ENCODE results near the gene ABHD2. TPM values are rescaled to one million over a fixed set of nuclear protein-coding genes. Genes with fewer than 3 reads are reported as not detected.

Gene ABHD2
- total and polyA plus RNA-seq, 9 of the 15 experiments (the other 6 are each of a cell fraction or from before 2014, with no cell fraction given): 16.9 to 99.8 (median 47.5) TPM

DNA sequence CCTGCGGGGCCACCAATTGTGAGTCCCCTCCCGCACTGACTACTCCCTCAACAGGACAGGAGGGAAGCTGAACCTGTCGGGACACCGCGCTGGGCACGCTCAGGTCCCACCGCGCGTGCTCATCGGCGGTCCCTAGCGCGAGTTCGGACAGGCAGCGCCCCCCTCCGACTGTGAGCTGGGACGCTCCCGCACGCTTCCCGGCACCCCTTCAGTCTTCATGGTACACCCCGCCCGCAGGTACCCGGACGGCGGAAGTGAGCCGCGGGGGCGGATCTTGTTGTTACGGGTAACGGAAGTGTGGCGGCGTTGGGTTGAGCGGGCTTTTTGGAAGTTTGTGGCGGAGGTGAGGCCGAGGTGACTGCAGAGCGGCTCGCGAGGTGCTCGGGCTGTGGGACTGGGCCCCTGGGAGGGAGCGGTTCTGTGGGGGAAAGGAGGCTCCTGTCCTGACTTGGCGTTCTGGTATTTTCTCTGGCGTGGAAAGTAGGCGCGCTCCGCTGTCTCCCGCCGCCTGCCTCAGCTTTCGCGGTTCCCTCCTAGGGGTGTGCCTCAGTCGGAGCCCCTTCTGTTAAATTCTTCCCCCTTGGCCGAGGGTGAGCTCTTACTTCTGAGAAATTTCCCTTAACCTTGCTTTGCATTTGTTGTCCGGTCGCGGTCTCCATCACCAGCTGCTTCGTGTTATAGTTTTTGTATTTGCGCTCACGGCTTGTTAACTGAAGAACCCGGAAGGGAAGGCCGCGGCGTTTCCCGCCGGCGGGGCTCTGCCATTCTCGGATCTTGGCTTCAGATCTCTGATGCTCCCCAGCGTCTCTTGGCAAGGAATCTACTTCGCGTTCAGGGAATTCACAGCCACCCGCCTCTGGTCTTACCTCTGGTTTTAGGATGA, 155.7 kb downstream of the ABHD2 start, which contains the start of gene FANCI:
Gene FANCI (plus strand): TSS at position 289 of the 883 bp plus-strand sequence. CDS start 3,669 bp downstream, outside the sequence.
- Histone ChIP-seq H3K9me3 (replicated peaks; ENCODE audit: control insufficient read depth, insufficient read depth, low read depth, low read length) (no peaks in the 10 kb centered on the region; the same call in 1 of the 2 replicates), H3K4me1 (replicated peaks in 1 of 2; ENCODE audit: control insufficient read depth in 2 of 2, insufficient read depth in 2 of 2, low read length in 2 of 2) (peaks cover 14 to 15% of the 10 kb centered on the region in 2 experiments; a peak in 4 of 5 replicates), H3K27ac (ENCODE audit: extremely low read depth, low read depth, low read length) (peak within 1 kb of the TSS; percentile 76), H4K20me1 (replicated peaks; ENCODE audit: control insufficient read depth, insufficient read depth, low read length) (0 out of 2 replicates have a peak, but pooled peaks cover 10% of the 10 kb centered on the region), H3K9me1 (ENCODE audit: control insufficient read depth, insufficient read depth, low read length) (peaks cover 4% of the 10 kb centered on the region), H3K79me2 (ENCODE audit: control insufficient read depth, insufficient read depth, low read length) (peaks cover 48% of the 10 kb centered on the region), H3K27me3 (ENCODE audit: control insufficient read depth in 2 of 2, insufficient read depth in 2 of 2, low read length in 2 of 2) (no peaks in the 10 kb centered on the region), H2AFZ (ENCODE audit: low read depth, low read length) (peak within 1 kb of the TSS; percentile 97), H3K4me3 (peak within 1 kb of the TSS; percentile 56), H3K9ac (ENCODE audit: insufficient read depth in 1 of 2, low read depth in 2 of 2, low read length in 2 of 2) (peak within 1 kb of the TSS; percentile 85 to 98), H3K4me2 (ENCODE audit: insufficient read depth, low read length) (peak within 1 kb of the TSS; percentile 88), H3K36me3 (ENCODE audit: control insufficient read depth, insufficient read depth, low read length) (peaks cover 33% of the 10 kb centered on the region)
- FAIRE-seq: peak; percentile 88
- BruUV-seq (replicated peaks): TSS peak; percentile 62
- in situ Hi-C loops (cut with MboI): no loop called here
- DNase-seq (ENCODE audit: extremely low read depth in 1 of 4, low spot score in 3 of 4): peak; percentile 96 to 98 (median 96)
- POLR2A ChIA-PET: interaction anchor here (0.7 to 1.4 kb wide), 6 partner anchors 9 to 38 kb away, joined by 3 to 12 read pairs (median 4); no protein-coding TSS in a partner anchor
- CTCF ChIA-PET (ENCODE audit: low intra/inter-chr PET ratio): interaction anchor here (1.3 kb wide), 1 partner anchor 37 kb away, joined by 8 read pairs; no protein-coding TSS in a partner anchor
- under 1% methylated on average over 63 of the region's 69 CpGs for WGBS (ENCODE audit: insufficient coverage, low coverage, missing lambda C conversion rate)
- peak; percentile 96 for ATAC-seq
- intact Hi-C loops (cut with micrococcal nuclease): loop anchor here (1.0 kb wide), 1 partner anchor 37 kb away; no protein-coding TSS in a partner anchor
- TF ChIP-seq TEAD1 (CRISPR knock-in tag; IDR thresholded peaks at IDR 0.05): peak in 1 of 2 experiments; percentile 84; a peak in 1 of 4 replicates
- TF ChIP-seq RFX5 (IDR thresholded peaks at IDR 0.05; ENCODE audit: low read depth, low read length): no peak
- TF ChIP-seq L3MBTL2 (IDR thresholded peaks at IDR 0.05): peak; percentile 92
- no peak for TF ChIP-seq TCFL5 (CRISPR knock-in tag; conservative IDR thresholded peaks at IDR 0.05)
- TF ChIP-seq CEBPB (tag; IDR thresholded peaks at IDR 0.05): no peak; the same call in none of the 2 replicates
- TF ChIP-seq, protein P1, sequence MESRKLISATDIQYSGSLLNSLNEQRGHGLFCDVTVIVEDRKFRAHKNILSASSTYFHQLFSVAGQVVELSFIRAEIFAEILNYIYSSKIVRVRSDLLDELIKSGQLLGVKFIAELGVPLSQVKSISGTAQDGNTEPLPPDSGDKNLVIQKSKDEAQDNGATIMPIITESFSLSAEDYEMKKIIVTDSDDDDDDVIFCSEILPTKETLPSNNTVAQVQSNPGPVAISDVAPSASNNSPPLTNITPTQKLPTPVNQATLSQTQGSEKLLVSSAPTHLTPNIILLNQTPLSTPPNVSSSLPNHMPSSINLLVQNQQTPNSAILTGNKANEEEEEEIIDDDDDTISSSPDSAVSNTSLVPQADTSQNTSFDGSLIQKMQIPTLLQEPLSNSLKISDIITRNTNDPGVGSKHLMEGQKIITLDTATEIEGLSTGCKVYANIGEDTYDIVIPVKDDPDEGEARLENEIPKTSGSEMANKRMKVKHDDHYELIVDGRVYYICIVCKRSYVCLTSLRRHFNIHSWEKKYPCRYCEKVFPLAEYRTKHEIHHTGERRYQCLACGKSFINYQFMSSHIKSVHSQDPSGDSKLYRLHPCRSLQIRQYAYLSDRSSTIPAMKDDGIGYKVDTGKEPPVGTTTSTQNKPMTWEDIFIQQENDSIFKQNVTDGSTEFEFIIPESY (CRISPR knock-in tag; IDR thresholded peaks at IDR 0.05): peak; percentile 97
- no peak for TF ChIP-seq MCM3 (IDR thresholded peaks at IDR 0.05)
- no peak for TF ChIP-seq ZNF133 (CRISPR knock-in tag; IDR thresholded peaks at IDR 0.05)
- peak; percentile 52; the same call in 1 of the 2 replicates for TF ChIP-seq ZNF24 (IDR thresholded peaks at IDR 0.05)
- TF ChIP-seq, protein P2, sequence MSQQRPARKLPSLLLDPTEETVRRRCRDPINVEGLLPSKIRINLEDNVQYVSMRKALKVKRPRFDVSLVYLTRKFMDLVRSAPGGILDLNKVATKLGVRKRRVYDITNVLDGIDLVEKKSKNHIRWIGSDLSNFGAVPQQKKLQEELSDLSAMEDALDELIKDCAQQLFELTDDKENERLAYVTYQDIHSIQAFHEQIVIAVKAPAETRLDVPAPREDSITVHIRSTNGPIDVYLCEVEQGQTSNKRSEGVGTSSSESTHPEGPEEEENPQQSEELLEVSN (IDR thresholded peaks at IDR 0.05; ENCODE audit: borderline replicate concordance in 1 of 2, extremely low read depth in 1 of 2, insufficient read depth in 1 of 2, insufficient read length in 1 of 2, low read depth in 1 of 2, low read length in 1 of 2, poor library complexity in 1 of 2, severe bottlenecking in 1 of 2): peak; percentile 94 to 96
- no peak for TF ChIP-seq CCNT2 (IDR thresholded peaks at IDR 0.05; ENCODE audit: borderline replicate concordance, extremely low read depth, insufficient read length, low read depth, low read length)
- TF ChIP-seq, protein P3, sequence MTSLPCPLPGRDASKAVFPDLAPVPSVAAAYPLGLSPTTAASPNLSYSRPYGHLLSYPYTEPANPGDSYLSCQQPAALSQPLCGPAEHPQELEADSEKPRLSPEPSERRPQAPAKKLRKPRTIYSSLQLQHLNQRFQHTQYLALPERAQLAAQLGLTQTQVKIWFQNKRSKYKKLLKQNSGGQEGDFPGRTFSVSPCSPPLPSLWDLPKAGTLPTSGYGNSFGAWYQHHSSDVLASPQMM (CRISPR knock-in tag; IDR thresholded peaks at IDR 0.05): no peak
- TF ChIP-seq, protein P4, sequence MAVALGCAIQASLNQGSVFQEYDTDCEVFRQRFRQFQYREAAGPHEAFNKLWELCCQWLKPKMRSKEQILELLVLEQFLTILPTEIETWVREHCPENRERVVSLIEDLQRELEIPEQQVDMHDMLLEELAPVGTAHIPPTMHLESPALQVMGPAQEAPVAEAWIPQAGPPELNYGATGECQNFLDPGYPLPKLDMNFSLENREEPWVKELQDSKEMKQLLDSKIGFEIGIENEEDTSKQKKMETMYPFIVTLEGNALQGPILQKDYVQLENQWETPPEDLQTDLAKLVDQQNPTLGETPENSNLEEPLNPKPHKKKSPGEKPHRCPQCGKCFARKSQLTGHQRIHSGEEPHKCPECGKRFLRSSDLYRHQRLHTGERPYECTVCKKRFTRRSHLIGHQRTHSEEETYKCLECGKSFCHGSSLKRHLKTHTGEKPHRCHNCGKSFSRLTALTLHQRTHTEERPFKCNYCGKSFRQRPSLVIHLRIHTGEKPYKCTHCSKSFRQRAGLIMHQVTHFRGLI (CRISPR knock-in tag; IDR thresholded peaks at IDR 0.05): no peak
